Neural progenitor cell (in vitro differentiated cells): ENCODE data around the gene NR3C2. TPM values are rescaled to one million over a fixed set of nuclear protein-coding genes. Genes with fewer than 3 reads are reported as not detected.

Experiments
- DNase-seq: peaks from one replicate; pipeline ENCODE4 v3.0.0-alpha.2; 2016; ENCODE audit warnings: low spot score
- H2AFZ ChIP-seq: fragments of 200-600 bp; sonication (generic); replicated peaks from 2 replicates; pipeline ENCODE4 v1.6.1; 2016; ENCODE audit warnings: antibody characterized with exemption
- H3F3A ChIP-seq: fragments of 200-600 bp; sonication (generic); 2 replicates; pipeline ENCODE4 v1.6.1; 2016; ENCODE audit warnings: antibody characterized with exemption, low read depth
- H3K27ac ChIP-seq: fragments of 200-600 bp; sonication (generic); 2 replicates; pipeline ENCODE4 v1.5.1; 2016; ENCODE audit warnings: mild to moderate bottlenecking
- H3K27me3 ChIP-seq: fragments of 200-600 bp; sonication (generic); 2 replicates; pipeline ENCODE4 v1.6.1; 2016; ENCODE audit warnings: mild to moderate bottlenecking, moderate library complexity
- H3K36me3 ChIP-seq: fragments of 200-600 bp; sonication (generic); 2 replicates; pipeline ENCODE4 v1.5.1; 2016
- H3K4me1 ChIP-seq: fragments of 200-600 bp; sonication (generic); 2 replicates; pipeline ENCODE4 v1.6.1; 2016; ENCODE audit warnings: mixed run types
- H3K4me2 ChIP-seq: fragments of 200-600 bp; sonication (generic); 2 replicates; pipeline ENCODE4 v1.6.1; 2016
- H3K4me3 ChIP-seq: fragments of 200-600 bp; sonication (generic); 2 replicates; pipeline ENCODE4 v1.5.1; 2016
- H3K79me2 ChIP-seq: fragments of 200-600 bp; sonication (generic); 2 replicates; pipeline ENCODE4 v1.6.1; 2016; ENCODE audit warnings: low read depth
- H3K9ac ChIP-seq: fragments of 200-600 bp; sonication (generic); 2 replicates; pipeline ENCODE4 v1.6.1; 2016
- H3K9me3 ChIP-seq: fragments of 200-600 bp; sonication (generic); 2 replicates; pipeline ENCODE4 v1.5.1; 2016; ENCODE audit warnings: low read depth
- H4K20me1 ChIP-seq: fragments of 200-600 bp; sonication (generic); 2 replicates; pipeline ENCODE4 v1.6.1; 2016; ENCODE audit warnings: low read depth
- H3K27ac Mint-ChIP-seq: 3 replicates; pipeline ENCODE4 v1.8.0; 2021; ENCODE audit warnings: mixed read lengths
- H3K27me3 Mint-ChIP-seq: 2 replicates; pipeline ENCODE4 v1.8.0; 2022; ENCODE audit warnings: low read depth, mild to moderate bottlenecking, inconsistent platforms, moderate library complexity, mixed read lengths; ENCODE audit not compliant: insufficient read depth
- H3K36me3 Mint-ChIP-seq: 3 replicates; pipeline ENCODE4 v1.8.0; 2021; ENCODE audit warnings: mixed read lengths
- H3K4me1 Mint-ChIP-seq: 3 replicates; pipeline ENCODE4 v1.8.0; 2021; ENCODE audit warnings: mixed read lengths
- H3K4me3 Mint-ChIP-seq: 3 replicates; pipeline ENCODE4 v1.8.0; 2021; ENCODE audit warnings: mild to moderate bottlenecking, moderate library complexity, mixed read lengths
- H3K9me3 Mint-ChIP-seq: 3 replicates; pipeline ENCODE4 v1.8.0; 2020; ENCODE audit warnings: mixed read lengths
- EZH2 ChIP-seq: fragments of 200-600 bp; sonication (generic); IDR thresholded peaks from 2 replicates; pipeline ENCODE4 v1.6.1; 2017; ENCODE audit warnings: antibody characterized with exemption, mild to moderate bottlenecking, moderate library complexity
- EZH2phosphoT487 ChIP-seq: fragments of 200-600 bp; sonication (generic); IDR thresholded peaks from 2 replicates; pipeline ENCODE4 v1.6.1; 2017; ENCODE audit warnings: antibody characterized with exemption
- total RNA-seq: library from RNA; depleted of rRNA; stranded (reverse); fragments of >200 nt; gene quantifications from 2 replicates; pipeline ENCODE4 v1.2.3, GENCODE V29; 2015; ENCODE audit warnings: low replicate concordance
- TF ChIP-seq, protein P1 (sequence below): fragments of 200-600 bp; sonication (generic); IDR thresholded peaks from 2 replicates; pipeline ENCODE4 v1.5.1; 2017; ENCODE audit warnings: antibody characterized with exemption, mild to moderate bottlenecking

NR3C2 gene
- total RNA-seq, 1 donor from 2014 or later = 0.73 TPM

DNA sequence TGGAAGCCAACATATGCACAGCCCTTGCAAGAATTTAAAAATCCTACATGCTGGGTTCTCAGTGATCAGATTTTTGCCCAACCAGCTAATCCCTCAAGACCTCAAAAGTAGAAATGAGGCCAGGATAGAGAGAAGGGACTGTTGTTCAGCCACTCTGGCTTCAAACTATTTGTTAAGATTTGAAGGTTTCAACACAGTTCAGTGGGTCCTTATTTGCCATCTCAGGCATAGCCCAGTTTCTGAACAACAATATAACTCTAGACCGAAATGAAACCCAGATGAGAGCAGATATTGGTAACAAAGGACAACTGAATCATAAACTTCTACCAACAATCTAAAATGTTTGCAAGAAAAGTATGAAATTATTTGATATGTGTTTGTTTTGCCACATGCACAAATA, 237.3 kb downstream of the NR3C2 start:
- H3K9me3 Mint-ChIP-seq = no peaks in the 10 kb centered on the region

DNA sequence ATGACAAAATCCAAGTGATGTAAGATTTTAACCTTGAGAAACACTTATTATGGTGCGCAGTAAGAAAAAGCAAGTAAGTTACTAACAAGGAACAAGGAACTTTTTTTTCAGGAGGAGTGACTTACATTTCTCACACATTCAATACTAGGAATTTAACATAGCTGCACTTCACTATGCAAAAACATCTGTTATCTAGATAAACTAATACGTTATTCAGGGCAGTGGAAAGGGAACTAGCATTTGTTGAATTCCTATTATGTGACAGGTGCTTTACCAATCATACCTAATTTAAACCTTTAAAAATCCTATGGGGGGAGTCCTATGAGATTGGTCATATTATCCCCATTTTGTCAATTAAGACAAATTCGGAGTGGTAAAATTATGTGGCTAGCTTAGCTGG, 238.0 kb downstream of the NR3C2 start:
- DNase-seq = no peak
- peaks cover 22% of the 10 kb centered on the region for H3F3A ChIP-seq
- peak overlapping the region; percentile 71 for H3K27ac ChIP-seq
- Mint-ChIP-seq H3K4me3 (no peak overlapping the region), H3K9me3 (no peaks in the 10 kb centered on the region), H3K27ac (peak overlapping the region; percentile 22), H3K4me1 (peaks cover 30% of the 10 kb centered on the region), H3K36me3 (no peaks in the 10 kb centered on the region), H3K27me3 (peaks cover 10% of the 10 kb centered on the region)
- H3K79me2 ChIP-seq = no peaks in the 10 kb centered on the region
- H3K9me3 ChIP-seq = no peaks in the 10 kb centered on the region
- no peak overlapping the region for H3K4me3 ChIP-seq
- peaks cover 41% of the 10 kb centered on the region for H3K4me1 ChIP-seq
- H3K36me3 ChIP-seq = no peaks in the 10 kb centered on the region
- H3K4me2 ChIP-seq = no peak overlapping the region
- TF ChIP-seq EZH2phosphoT487 = no peak
- no peak for TF ChIP-seq EZH2
- TF ChIP-seq, protein P1, sequence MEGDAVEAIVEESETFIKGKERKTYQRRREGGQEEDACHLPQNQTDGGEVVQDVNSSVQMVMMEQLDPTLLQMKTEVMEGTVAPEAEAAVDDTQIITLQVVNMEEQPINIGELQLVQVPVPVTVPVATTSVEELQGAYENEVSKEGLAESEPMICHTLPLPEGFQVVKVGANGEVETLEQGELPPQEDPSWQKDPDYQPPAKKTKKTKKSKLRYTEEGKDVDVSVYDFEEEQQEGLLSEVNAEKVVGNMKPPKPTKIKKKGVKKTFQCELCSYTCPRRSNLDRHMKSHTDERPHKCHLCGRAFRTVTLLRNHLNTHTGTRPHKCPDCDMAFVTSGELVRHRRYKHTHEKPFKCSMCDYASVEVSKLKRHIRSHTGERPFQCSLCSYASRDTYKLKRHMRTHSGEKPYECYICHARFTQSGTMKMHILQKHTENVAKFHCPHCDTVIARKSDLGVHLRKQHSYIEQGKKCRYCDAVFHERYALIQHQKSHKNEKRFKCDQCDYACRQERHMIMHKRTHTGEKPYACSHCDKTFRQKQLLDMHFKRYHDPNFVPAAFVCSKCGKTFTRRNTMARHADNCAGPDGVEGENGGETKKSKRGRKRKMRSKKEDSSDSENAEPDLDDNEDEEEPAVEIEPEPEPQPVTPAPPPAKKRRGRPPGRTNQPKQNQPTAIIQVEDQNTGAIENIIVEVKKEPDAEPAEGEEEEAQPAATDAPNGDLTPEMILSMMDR = no peak
- H4K20me1 ChIP-seq = no peaks in the 10 kb centered on the region
- H2AFZ ChIP-seq = no peak overlapping the region
- H3K9ac ChIP-seq = no peak overlapping the region
- no peaks in the 10 kb centered on the region for H3K27me3 ChIP-seq

More for the DNA sequence above, 237.3 kb downstream of the NR3C2 start:
- H4K20me1 ChIP-seq = no peaks in the 10 kb centered on the region
- H3K9ac ChIP-seq = no peak overlapping the region
- no peak overlapping the region for H2AFZ ChIP-seq
- peaks cover 38% of the 10 kb centered on the region for H3K4me1 ChIP-seq
- peaks cover 22% of the 10 kb centered on the region for H3F3A ChIP-seq
- H3K36me3 ChIP-seq = no peaks in the 10 kb centered on the region
- H3K4me3 Mint-ChIP-seq = no peak overlapping the region
- H3K4me3 ChIP-seq = no peak overlapping the region
- peak overlapping the region; percentile 8 for H3K4me2 ChIP-seq
- H3K27me3 ChIP-seq = no peaks in the 10 kb centered on the region
- no peak overlapping the region for H3K27ac Mint-ChIP-seq
- peaks cover 30% of the 10 kb centered on the region for H3K4me1 Mint-ChIP-seq
- no peaks in the 10 kb centered on the region for H3K9me3 ChIP-seq
- no peaks in the 10 kb centered on the region for H3K36me3 Mint-ChIP-seq
- TF ChIP-seq EZH2phosphoT487 = no peak
- TF ChIP-seq, protein P1 = no peak
- no peak for TF ChIP-seq EZH2
- DNase-seq = no peak
- peaks cover 10% of the 10 kb centered on the region for H3K27me3 Mint-ChIP-seq
- no peaks in the 10 kb centered on the region for H3K79me2 ChIP-seq
- H3K27ac ChIP-seq = peak overlapping the region; percentile 34

DNA sequence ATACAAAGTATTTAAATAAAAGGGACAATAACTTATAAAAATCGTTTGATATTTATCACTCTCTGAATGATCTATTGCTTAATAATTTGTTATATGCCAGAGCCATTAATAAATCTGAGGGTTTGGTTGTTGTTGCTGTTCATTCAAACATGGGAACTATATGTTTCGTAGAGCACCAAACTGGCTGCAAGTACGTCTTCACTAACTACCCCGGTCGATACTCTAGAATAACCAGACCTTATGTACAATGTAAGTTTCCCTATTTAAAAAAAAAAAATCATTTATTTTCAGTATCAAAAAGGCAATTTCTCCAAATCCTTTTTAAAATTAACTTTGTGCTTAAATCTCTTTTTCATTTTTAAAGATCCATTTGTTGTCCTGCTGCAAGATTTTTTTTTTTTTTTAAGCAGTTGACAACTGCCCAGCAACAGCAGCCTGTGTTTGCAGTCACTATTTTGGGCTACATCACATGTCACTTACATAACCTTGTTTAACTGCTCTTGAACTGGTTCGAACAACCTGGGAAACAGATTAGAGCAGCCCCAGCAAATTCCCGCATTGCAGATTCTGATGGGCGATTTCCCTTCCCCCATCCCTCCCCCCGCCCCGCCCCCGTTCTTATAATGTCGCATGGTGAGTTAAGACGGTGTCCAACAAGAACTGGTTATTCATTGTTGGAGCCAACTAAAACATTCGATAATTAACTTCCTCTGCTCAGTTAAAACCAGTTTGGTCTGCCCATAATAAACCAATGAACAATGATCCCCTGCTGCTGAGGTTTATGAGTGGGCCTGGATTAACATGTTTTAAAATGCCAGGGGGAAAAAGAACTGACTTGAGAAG, 238.9 kb downstream of the NR3C2 start:
- no peaks in the 10 kb centered on the region for H3K79me2 ChIP-seq
- H2AFZ ChIP-seq = no peak overlapping the region
- H3F3A ChIP-seq = peaks cover 22% of the 10 kb centered on the region
- peaks cover 42% of the 10 kb centered on the region for H3K4me1 ChIP-seq
- H3K9me3 ChIP-seq = no peaks in the 10 kb centered on the region
- H3K4me2 ChIP-seq = peak overlapping the region; percentile 59
- H3K27me3 ChIP-seq = no peaks in the 10 kb centered on the region
- peak overlapping the region; percentile 8 for H3K4me3 ChIP-seq
- Mint-ChIP-seq H3K4me3 (no peak overlapping the region), H3K27me3 (peaks cover 8% of the 10 kb centered on the region), H3K27ac (no peak overlapping the region), H3K9me3 (no peaks in the 10 kb centered on the region), H3K4me1 (peaks cover 30% of the 10 kb centered on the region), H3K36me3 (no peaks in the 10 kb centered on the region)
- no peaks in the 10 kb centered on the region for H3K36me3 ChIP-seq
- DNase-seq = peak; percentile 64
- H3K27ac ChIP-seq = peak overlapping the region; percentile 71
- H3K9ac ChIP-seq = no peak overlapping the region
- TF ChIP-seq, protein P1 = no peak
- TF ChIP-seq EZH2 = no peak
- TF ChIP-seq EZH2phosphoT487 = no peak
- no peaks in the 10 kb centered on the region for H4K20me1 ChIP-seq
